ENCODE results near the gene MTR.
"Not testable (repeated sequence)": the region's sequence is repeated elsewhere in the genome, so short reads cannot be mapped to it uniquely, and the experiment has no call there.

The MTR gene

DNA sequence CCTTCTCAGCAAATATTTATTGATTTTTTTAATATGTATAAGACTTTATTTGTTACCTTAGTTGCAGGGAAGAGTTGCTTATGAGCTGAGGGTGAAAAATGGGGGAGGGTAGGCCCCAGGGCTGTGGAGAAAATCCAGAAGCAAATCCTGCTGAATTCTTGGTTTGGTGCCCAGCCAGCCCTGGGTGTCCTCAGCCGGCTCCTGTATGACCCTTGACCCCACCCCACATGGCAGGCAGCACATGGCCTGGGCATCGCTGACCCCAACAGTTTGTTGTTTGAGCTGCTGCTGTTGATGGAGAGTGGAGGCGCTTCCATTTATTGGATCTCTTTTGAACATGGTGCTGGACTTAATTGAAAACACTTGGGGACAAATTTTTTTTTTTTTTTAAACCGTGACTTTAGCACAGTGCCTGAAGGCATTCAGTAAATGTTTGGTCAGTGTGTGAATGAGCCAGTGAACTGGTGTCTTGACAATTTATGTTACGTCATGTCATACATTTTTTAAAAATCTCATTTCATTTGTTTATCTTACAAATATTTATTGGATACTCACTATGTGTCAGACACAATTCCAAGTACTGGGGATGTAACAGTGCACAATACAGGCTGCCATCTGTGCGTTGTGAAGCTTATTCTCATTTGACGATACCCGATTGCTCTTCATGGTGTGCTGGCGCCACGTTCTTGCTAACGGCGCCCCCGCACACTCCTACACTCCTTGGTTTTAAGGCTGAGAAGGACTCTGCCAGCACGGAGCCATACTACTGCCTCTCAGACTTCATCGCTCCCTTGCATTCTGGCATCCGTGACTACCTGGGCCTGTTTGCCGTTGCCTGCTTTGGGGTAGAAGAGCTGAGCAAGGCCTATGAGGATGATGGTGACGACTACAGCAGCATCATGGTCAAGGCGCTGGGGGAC, 98.8 kb downstream of the MTR start:
- no peaks in the 10 kb centered on the region for H3K4me1 ChIP-seq (ENCODE audit: control insufficient read depth, insufficient read depth, low read length)
- H3K9me3 ChIP-seq (ENCODE audit: control insufficient read depth, insufficient read depth, low read length): no peaks in the 10 kb centered on the region
- no peak overlapping the region for H3K9ac ChIP-seq (ENCODE audit: low read depth, low read length)
- H3K27me3 ChIP-seq (ENCODE audit: control insufficient read depth, insufficient read depth, low read length): no peaks in the 10 kb centered on the region
- peaks cover 6% of the 10 kb centered on the region for H3K36me3 ChIP-seq (ENCODE audit: control insufficient read depth, insufficient read depth, low read length)
- H3K4me3 ChIP-seq (ENCODE audit: low read depth, low read length): no peak overlapping the region

DNA sequence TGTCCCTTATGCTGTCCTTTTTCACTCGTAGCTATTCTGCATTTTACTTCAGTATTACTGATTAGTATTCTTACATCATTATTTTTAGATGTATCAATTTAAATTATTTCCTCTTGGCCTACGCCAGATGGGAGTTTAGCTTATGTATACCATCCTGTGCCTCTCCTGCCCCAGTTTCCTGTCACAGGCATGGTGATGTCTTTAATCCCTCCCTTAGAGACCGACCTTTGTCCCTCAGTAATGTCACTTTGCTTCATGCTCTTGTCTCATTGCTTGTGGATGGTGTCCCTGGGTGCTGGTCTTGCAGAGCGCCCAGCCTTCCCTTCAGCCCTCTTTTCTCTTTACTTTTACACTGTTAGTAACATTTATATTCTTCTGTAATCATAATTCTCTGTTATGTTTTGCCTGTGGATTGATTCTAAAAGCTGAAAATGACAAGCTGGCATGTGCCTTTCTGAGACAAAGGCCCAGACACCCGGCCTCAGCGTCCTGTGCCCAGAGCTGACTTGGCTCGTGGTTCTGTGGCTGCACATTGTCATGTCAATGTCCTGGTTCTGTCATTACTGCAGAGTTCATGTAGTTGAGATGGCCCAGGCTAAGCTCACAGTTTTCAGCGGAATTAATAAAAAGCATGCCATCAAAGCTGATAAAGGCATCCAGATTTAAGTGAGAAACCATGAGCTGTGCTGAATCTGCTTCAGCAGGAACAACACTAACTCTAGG, 100.7 kb downstream of the MTR start:
- no peaks in the 10 kb centered on the region for H3K27me3 ChIP-seq (ENCODE audit: control insufficient read depth, insufficient read depth, low read length)
- H3K9me3 ChIP-seq (ENCODE audit: control insufficient read depth, insufficient read depth, low read length): no peaks in the 10 kb centered on the region
- no peak overlapping the region for H3K9ac ChIP-seq (ENCODE audit: low read depth, low read length)
- H3K4me1 ChIP-seq (ENCODE audit: control insufficient read depth, insufficient read depth, low read length): no peaks in the 10 kb centered on the region
- H3K4me3 ChIP-seq (ENCODE audit: low read depth, low read length): no peak overlapping the region
- peaks cover 6% of the 10 kb centered on the region for H3K36me3 ChIP-seq (ENCODE audit: control insufficient read depth, insufficient read depth, low read length)

DNA sequence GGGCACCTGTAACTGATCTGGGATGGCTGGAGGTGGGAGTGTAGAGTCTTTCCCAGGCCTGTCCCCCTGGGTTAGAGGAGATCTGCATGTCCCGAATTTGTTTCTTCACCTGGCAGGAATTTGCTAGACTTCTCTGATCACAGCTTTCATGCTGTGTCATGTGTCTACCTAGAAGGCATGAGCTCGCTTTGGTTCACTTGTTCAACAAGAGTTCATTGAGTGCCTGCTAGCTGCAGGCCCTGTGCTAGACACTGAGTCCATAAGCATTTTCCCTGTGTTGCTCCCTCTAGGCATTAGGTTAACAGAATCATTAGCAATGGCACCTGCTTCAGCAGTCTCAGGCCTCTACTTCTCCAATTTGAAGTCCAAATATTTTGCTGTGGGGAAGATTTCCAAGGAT, 101.6 kb downstream of the MTR start:
- Histone ChIP-seq H3K4me1 (ENCODE audit: control insufficient read depth, insufficient read depth, low read length) (no peaks in the 10 kb centered on the region), H3K9ac (ENCODE audit: low read depth, low read length) (no peak overlapping the region), H3K36me3 (ENCODE audit: control insufficient read depth, insufficient read depth, low read length) (peaks cover 4% of the 10 kb centered on the region), H3K4me3 (ENCODE audit: low read depth, low read length) (no peak overlapping the region), H3K9me3 (ENCODE audit: control insufficient read depth, insufficient read depth, low read length) (no peaks in the 10 kb centered on the region), H3K27me3 (ENCODE audit: control insufficient read depth, insufficient read depth, low read length) (no peaks in the 10 kb centered on the region)

DNA sequence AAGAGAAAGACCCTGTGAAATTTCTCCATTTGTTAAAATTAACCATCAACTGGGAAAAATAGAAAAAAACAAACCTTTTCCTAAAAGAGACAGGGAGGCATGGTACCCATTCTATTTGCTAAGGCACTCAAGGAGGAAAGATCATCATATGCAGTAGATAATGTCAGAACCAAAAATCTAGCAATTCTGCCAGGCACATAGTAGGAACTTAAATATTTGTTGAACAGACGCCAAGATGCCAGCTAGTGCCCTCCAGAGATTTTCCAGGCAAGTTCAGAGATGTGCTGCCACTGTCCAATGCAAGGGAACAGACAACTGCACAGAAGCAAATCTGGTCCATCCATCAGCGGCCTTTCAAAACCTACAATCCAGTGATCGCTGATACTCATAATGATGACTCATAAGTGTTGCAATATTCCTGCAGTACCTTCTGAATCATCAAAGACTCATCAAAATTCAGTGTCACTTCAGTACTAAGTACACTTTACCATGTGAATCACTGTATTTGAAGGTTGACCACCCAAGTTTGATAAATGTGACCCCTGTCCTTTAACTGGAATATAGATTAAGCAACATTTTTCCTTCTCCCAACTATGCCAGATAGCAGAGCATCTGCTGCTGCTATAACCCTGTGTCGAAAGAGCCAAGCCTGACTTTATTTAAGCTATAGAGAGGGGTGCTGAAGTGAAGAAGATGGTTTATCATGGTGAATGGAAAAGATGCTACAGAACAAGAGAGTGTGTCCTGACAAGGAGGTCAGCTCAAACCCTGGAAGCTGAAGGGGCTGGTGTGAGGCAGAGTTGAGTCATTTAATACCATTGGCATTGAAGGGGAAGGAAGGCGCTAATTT, 110.0 kb downstream of the MTR start:
- H3K9me3 ChIP-seq (ENCODE audit: control insufficient read depth, insufficient read depth, low read length): no peaks in the 10 kb centered on the region
- no peaks in the 10 kb centered on the region for H3K4me1 ChIP-seq (ENCODE audit: control insufficient read depth, insufficient read depth, low read length)
- H3K36me3 ChIP-seq (ENCODE audit: control insufficient read depth, insufficient read depth, low read length): no peaks in the 10 kb centered on the region
- no peaks in the 10 kb centered on the region for H3K27me3 ChIP-seq (ENCODE audit: control insufficient read depth, insufficient read depth, low read length)
- H3K9ac ChIP-seq (ENCODE audit: low read depth, low read length): no peak overlapping the region
- H3K4me3 ChIP-seq (ENCODE audit: low read depth, low read length): no peak overlapping the region

- no peaks in the 10 kb centered on the region for H3K27me3 ChIP-seq (ENCODE audit: control insufficient read depth, insufficient read depth, low read length)
- H3K9ac ChIP-seq (ENCODE audit: low read depth, low read length): no peak overlapping the region
- H3K4me1 ChIP-seq (ENCODE audit: control insufficient read depth, insufficient read depth, low read length): no peaks in the 10 kb centered on the region
- no peaks in the 10 kb centered on the region for H3K9me3 ChIP-seq (ENCODE audit: control insufficient read depth, insufficient read depth, low read length)
- no peak overlapping the region for H3K4me3 ChIP-seq (ENCODE audit: low read depth, low read length)
- no peaks in the 10 kb centered on the region for H3K36me3 ChIP-seq (ENCODE audit: control insufficient read depth, insufficient read depth, low read length)
Measured at GRCh38 chr1:236907205-236907604, 112.1 kb downstream of the MTR start.

DNA sequence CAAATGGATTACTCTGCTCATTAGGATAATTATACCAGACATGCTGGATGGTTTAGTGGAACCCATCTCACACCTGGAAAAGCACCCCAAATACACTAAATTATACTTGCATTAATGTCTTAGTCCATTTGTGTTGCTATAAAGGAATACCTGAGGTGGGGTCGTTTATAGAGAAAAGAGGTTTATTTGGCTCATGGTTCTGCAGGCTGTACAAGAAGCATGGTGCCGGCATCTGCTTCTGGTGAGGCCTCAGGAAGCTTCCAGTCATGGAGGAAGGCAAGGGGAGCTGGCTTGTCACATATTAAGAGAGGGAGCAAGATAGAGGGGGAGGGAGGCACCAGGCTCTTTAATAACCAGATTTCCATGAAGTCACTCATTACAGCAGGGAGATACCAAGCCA, 113.6 kb downstream of the MTR start:
- Histone ChIP-seq H3K27me3 (ENCODE audit: control insufficient read depth, insufficient read depth, low read length) (no peaks in the 10 kb centered on the region), H3K4me3 (ENCODE audit: low read depth, low read length) (no peak overlapping the region), H3K36me3 (ENCODE audit: control insufficient read depth, insufficient read depth, low read length) (no peaks in the 10 kb centered on the region), H3K9ac (ENCODE audit: low read depth, low read length) (no peak overlapping the region), H3K4me1 (ENCODE audit: control insufficient read depth, insufficient read depth, low read length) (no peaks in the 10 kb centered on the region), H3K9me3 (ENCODE audit: control insufficient read depth, insufficient read depth, low read length) (no peaks in the 10 kb centered on the region)

DNA sequence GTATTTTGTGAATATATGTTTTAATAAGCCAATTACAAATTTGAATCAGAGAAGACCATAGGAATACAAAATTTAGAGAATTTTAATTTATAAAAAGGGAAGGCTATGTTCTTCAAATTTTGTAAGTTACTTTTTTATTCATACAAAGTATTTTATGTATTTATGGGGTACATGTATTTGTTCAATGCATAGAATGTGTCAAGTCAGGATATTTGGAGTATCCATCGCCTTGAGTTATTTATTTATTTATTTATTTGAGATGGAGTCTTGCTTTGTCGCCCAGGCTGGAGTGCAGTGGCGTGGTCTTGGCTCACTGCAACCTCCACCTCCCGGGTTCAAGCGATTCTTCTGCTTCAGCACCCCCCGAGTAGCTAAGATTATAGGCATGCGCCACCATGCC, 116.0 kb downstream of the MTR start:
- H3K9ac ChIP-seq (ENCODE audit: low read depth, low read length); H3K36me3 ChIP-seq (ENCODE audit: control insufficient read depth, insufficient read depth, low read length): not testable (repeated sequence)

GRCh38 chr1:236913371-236914037, 118.4 kb downstream of the MTR start:
- no peaks in the 10 kb centered on the region for H3K36me3 ChIP-seq (ENCODE audit: control insufficient read depth, insufficient read depth, low read length)
- no peaks in the 10 kb centered on the region for H3K4me1 ChIP-seq (ENCODE audit: control insufficient read depth, insufficient read depth, low read length)
- no peaks in the 10 kb centered on the region for H3K27me3 ChIP-seq (ENCODE audit: control insufficient read depth, insufficient read depth, low read length)
- H3K9ac ChIP-seq (ENCODE audit: low read depth, low read length): no peak overlapping the region
- no peaks in the 10 kb centered on the region for H3K9me3 ChIP-seq (ENCODE audit: control insufficient read depth, insufficient read depth, low read length)
- no peak overlapping the region for H3K4me3 ChIP-seq (ENCODE audit: low read depth, low read length)

More for the DNA sequence above, 116.0 kb downstream of the MTR start:
- H3K9me3 ChIP-seq (ENCODE audit: control insufficient read depth, insufficient read depth, low read length); H3K4me1 ChIP-seq (ENCODE audit: control insufficient read depth, insufficient read depth, low read length); H3K4me3 ChIP-seq (ENCODE audit: low read depth, low read length); H3K27me3 ChIP-seq (ENCODE audit: control insufficient read depth, insufficient read depth, low read length): not testable (repeated sequence)

DNA sequence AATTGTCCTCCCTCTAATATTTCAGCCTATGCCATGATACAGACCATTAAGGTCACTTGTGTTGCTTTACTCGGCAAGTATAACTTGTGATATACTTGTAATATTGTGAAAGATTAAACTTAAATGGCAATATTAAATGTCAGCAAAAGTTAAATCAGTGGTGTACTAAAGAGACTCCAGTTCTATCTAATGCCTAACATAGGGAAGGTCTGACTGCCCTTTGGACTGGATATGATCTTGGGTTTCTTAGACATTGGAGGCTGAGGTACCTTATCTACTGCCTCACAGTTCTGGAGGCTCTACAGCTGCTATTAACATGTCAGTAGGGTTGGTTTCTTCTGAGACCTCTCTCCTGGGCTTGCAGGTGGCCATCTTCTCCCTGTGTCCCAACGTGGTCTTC, 119.3 kb downstream of the MTR start:
- Histone ChIP-seq H3K9ac (ENCODE audit: low read depth, low read length) (no peak overlapping the region), H3K4me3 (ENCODE audit: low read depth, low read length) (no peak overlapping the region), H3K9me3 (ENCODE audit: control insufficient read depth, insufficient read depth, low read length) (no peaks in the 10 kb centered on the region), H3K4me1 (ENCODE audit: control insufficient read depth, insufficient read depth, low read length) (no peaks in the 10 kb centered on the region), H3K27me3 (ENCODE audit: control insufficient read depth, insufficient read depth, low read length) (no peaks in the 10 kb centered on the region), H3K36me3 (ENCODE audit: control insufficient read depth, insufficient read depth, low read length) (no peaks in the 10 kb centered on the region)

DNA sequence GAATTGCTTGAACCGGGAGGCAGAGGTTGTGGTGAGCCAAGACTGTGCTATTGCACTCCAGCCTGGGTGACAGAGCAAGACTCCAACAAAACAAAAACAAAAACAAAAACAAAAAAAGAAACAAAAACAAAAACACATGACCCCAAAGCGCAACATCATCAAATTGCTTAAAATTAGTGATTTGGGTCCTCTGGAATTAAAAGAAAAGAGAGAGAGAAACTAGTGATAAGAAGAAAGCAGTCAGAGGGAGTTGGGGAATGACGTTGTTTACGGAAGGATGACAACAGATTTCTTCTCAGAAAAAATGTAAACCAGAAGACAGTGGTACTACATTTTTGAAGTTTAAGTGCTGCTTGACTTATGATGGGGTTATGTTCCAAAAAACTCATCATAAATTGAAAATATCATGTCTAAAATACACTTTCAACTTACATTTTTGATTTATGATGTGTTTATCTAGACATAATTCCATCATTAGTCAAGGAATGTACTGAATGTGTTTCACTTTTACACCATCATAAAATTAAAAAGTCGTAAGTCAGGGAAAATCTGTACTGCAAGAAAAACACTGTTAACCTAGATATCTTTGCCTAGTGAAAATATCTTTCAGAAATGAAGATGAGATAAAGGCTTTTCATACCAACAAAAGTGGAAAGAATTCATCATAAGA, 121.2 kb downstream of the MTR start:
- Histone ChIP-seq H3K4me3 (ENCODE audit: low read depth, low read length) (no peak overlapping the region), H3K4me1 (ENCODE audit: control insufficient read depth, insufficient read depth, low read length) (no peaks in the 10 kb centered on the region), H3K9ac (ENCODE audit: low read depth, low read length) (no peak overlapping the region), H3K36me3 (ENCODE audit: control insufficient read depth, insufficient read depth, low read length) (no peaks in the 10 kb centered on the region), H3K27me3 (ENCODE audit: control insufficient read depth, insufficient read depth, low read length) (no peaks in the 10 kb centered on the region), H3K9me3 (ENCODE audit: control insufficient read depth, insufficient read depth, low read length) (no peaks in the 10 kb centered on the region)

GRCh38 chr1:236917448-236917847, 122.4 kb downstream of the MTR start:
- H3K9ac ChIP-seq (ENCODE audit: low read depth, low read length): no peak overlapping the region
- H3K9me3 ChIP-seq (ENCODE audit: control insufficient read depth, insufficient read depth, low read length): no peaks in the 10 kb centered on the region
- H3K36me3 ChIP-seq (ENCODE audit: control insufficient read depth, insufficient read depth, low read length): no peaks in the 10 kb centered on the region
- H3K4me1 ChIP-seq (ENCODE audit: control insufficient read depth, insufficient read depth, low read length): no peaks in the 10 kb centered on the region
- no peaks in the 10 kb centered on the region for H3K27me3 ChIP-seq (ENCODE audit: control insufficient read depth, insufficient read depth, low read length)
- H3K4me3 ChIP-seq (ENCODE audit: low read depth, low read length): no peak overlapping the region

Data from iPS-15b (cell line).